Ovary (tissue), 9 donors: ENCODE results near the gene PTH2R. TPM values are rescaled to one million over a fixed set of nuclear protein-coding genes. Genes with fewer than 3 reads are reported as not detected.
"Not testable (repeated sequence)": the region's sequence is repeated elsewhere in the genome, so short reads cannot be mapped to it uniquely, and the experiment has no call there.

Experiments used
- DNase-seq, 5 donors: peaks; one replicate each; pipeline ENCODE4 v3.0.0-alpha.2; 2019 to 2020
- H3K27ac ChIP-seq, 2 donors: fragments of 200-600 bp; one replicate each; pipeline versions ENCODE4 v1.5.1 to v1.8.0; 2019 to 2022
- H3K27me3 ChIP-seq: fragments of 200-600 bp; one replicate; pipeline ENCODE4 v1.8.0; 2022
- H3K36me3 ChIP-seq: fragments of 200-600 bp; sonication (generic); one replicate; pipeline ENCODE4 v1.5.1; 2019
- H3K4me1 ChIP-seq: one replicate; pipeline ENCODE4 v1.8.1; 2013; ENCODE audit warnings: mild to moderate bottlenecking, moderate library complexity; ENCODE audit not compliant: insufficient read depth
- H3K4me3 ChIP-seq: fragments of 200-600 bp; sonication (generic); one replicate; pipeline ENCODE4 v1.5.1; 2017
- H3K9me3 ChIP-seq, 2 donors: fragments of 200-600 bp in 1 of 2; sonication (generic) in 1 of 2; one replicate each; pipeline versions ENCODE4 v1.5.1 to v1.8.1; 2013 to 2019; ENCODE audit warnings: mild to moderate bottlenecking in 1 of 2, moderate library complexity in 1 of 2
- EP300 ChIP-seq: sonication (generic); formaldehyde crosslinking; IDR thresholded peaks from one replicate; pipeline ENCODE4 v1.6.1; 2017; ENCODE audit warnings: antibody characterized with exemption
- POLR2A ChIP-seq: fragments of 450-650 bp; IDR thresholded peaks from one replicate; pipeline ENCODE4 v1.6.1; 2017; ENCODE audit warnings: antibody characterized with exemption, mild to moderate bottlenecking, moderate library complexity
- WGBS, 3 donors: extraction: QIAGEN DNeasy Blood & Tissue Kit in 1 of 3; methylation state at CpG; one replicate each; pipeline versions ENCODE4 v1.1.5 to v1.1.7; 2013 to 2017; 5-methylcytosine and 5-hydroxymethylcytosine counted together
- intact Hi-C, 4 donors: fragments of 100-400 bp; cut with DNase I; formaldehyde crosslinking; loops; one replicate each; pipeline versions ENCODE4 v1.11.0 to v1.15.1; 2022 to 2023
- polyA plus RNA-seq, 2 donors: library from polyadenylated mRNA; stranded (reverse); fragments of 200-250 nt in 1 of 2; fragments of 350-450 nt in 1 of 2; fragmentation: Illumina TruSeq in 1 of 2; extraction: RNeasy Lipid Tissue Mini Kit (QIAGEN cat#74804) in 1 of 2; gene quantifications; one replicate each; pipeline ENCODE4 v1.2.3, GENCODE V29; 2013 to 2014
- total RNA-seq, 7 donors: library from RNA; depleted of rRNA in 2 of 7; stranded (reverse); fragments of >200 nt in 2 of 7; fragmentation: NEBNext Ultra II Directional in 3 of 7; extraction: Animal tissue kit (Norgen Biotek cat#: 25700) in 3 of 7; gene quantifications; one replicate each; pipeline versions ENCODE4 v1.1.0 to v1.2.4, GENCODE V29; 2016 to 2023
- TF ChIP-seq, protein P1 (sequence below), 3 donors: fragments of 450-650 bp in 2 of 3; fragments of 200-600 bp in 1 of 3; IDR thresholded peaks; one replicate each; pipeline versions ENCODE4 v1.5.1 to v1.8.0; 2016 to 2022; ENCODE audit warnings: antibody characterized with exemption in 3 of 3, mild to moderate bottlenecking in 1 of 3
- donor health status: DM: no; HTN: no; CAD: no; lungs with moderate emphysema.
- donor health status: DM: no; HTN: no; CAD: no.
- donor health status: Bipolar disorder and iron deficiency.
- donor health status: DM: yes; HTN: yes; CAD: no.
- donor health status: DM: no; HTN: no; CAD: no.
- donor health status: DM: yes; HTN: yes; CAD: no.

Gene PTH2R
- total and polyA plus RNA-seq, 9 donors, result 0.05 to 0.08 (median 0.07) TPM; not detected in 6

DNA sequence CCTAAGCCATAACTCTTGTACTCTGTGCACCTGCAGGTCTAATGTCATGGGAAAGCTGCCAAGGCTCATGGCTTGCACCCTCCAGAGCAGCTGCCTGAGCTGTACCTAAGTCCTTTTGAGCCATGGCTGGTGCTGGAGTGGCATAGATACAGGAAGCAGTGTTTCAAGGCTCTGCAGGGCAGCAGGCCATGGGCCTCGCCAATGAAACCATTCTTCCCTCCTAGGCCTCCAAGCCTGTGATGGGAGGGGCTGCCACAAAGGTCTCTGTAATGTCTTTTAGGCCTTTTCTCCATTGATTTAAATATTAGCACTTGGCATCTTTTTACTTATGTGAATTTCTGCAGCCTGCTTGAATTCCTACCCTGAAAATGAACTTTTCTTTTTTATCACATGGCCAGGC, 108.5 kb downstream of the PTH2R start:
- TF ChIP-seq POLR2A, result no peak
- TF ChIP-seq, protein P1, sequence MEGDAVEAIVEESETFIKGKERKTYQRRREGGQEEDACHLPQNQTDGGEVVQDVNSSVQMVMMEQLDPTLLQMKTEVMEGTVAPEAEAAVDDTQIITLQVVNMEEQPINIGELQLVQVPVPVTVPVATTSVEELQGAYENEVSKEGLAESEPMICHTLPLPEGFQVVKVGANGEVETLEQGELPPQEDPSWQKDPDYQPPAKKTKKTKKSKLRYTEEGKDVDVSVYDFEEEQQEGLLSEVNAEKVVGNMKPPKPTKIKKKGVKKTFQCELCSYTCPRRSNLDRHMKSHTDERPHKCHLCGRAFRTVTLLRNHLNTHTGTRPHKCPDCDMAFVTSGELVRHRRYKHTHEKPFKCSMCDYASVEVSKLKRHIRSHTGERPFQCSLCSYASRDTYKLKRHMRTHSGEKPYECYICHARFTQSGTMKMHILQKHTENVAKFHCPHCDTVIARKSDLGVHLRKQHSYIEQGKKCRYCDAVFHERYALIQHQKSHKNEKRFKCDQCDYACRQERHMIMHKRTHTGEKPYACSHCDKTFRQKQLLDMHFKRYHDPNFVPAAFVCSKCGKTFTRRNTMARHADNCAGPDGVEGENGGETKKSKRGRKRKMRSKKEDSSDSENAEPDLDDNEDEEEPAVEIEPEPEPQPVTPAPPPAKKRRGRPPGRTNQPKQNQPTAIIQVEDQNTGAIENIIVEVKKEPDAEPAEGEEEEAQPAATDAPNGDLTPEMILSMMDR (IDR thresholded peaks at IDR 0.05), result no peak
- no peak for TF ChIP-seq EP300
- no peaks in the 10 kb centered on the region for H3K9me3 ChIP-seq
- H3K36me3 ChIP-seq, result no peaks in the 10 kb centered on the region
- H3K27me3 ChIP-seq, result no peaks in the 10 kb centered on the region
- DNase-seq, result no peak
- no peaks in the 10 kb centered on the region for H3K4me1 ChIP-seq
- no peak overlapping the region for H3K27ac ChIP-seq
- intact Hi-C loops, result no loop called here
- no peak overlapping the region for H3K4me3 ChIP-seq
- 80 to 100% (median 93%) methylated on average over 1 of the region's 1 CpG for WGBS, 3 donors

DNA sequence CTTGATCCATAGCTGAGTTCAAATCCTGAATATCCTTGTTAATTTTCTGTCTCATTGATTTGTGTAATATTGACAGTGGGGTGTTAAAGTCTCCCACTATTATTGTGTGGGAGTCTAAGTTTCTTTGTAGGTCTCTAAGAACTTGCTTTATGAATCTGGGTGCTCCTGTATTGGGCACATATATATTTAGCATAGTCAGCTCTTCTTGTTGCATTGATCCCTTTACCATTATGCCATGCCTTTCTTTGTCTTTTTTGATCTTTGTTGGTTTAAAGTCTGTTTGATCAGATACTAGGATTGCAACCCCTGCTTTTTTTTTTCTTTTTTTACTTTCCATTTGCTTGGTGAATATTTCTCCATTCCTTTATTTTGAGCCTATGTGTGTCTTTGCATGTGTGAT, 116.5 kb downstream of the PTH2R start:
- DNase-seq, intact Hi-C loops, H3K27me3 ChIP-seq, H3K36me3 ChIP-seq, H3K4me3 ChIP-seq, H3K4me1 ChIP-seq, H3K27ac ChIP-seq, H3K9me3 ChIP-seq: not testable (repeated sequence)

DNA sequence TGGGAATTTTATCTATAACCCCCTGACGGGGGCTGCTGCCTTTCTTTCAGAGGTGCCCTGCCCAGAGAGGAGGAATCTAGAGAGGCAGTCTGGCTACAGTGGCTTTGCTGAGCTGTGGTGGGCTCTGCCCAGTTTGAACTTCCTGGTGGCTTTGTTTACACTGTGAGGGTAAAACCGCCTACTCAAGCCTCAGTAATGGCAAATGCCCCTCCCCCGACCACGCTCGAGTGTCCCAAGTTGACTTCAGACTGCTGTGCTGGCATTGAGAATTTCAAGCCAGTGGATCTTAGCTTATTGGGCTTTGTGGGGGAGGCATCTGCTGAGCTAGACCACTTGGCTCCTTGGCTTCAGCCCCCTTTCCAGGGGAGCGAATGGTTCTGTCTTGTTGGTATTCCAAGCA, 118.6 kb downstream of the PTH2R start:
- 72 to 78% (median 76%) methylated on average over 6 of the region's 6 CpGs for WGBS, 3 donors
- H3K4me3 ChIP-seq, DNase-seq, H3K4me1 ChIP-seq, intact Hi-C loops, H3K9me3 ChIP-seq, H3K27me3 ChIP-seq, H3K27ac ChIP-seq, H3K36me3 ChIP-seq: not testable (repeated sequence)

DNA sequence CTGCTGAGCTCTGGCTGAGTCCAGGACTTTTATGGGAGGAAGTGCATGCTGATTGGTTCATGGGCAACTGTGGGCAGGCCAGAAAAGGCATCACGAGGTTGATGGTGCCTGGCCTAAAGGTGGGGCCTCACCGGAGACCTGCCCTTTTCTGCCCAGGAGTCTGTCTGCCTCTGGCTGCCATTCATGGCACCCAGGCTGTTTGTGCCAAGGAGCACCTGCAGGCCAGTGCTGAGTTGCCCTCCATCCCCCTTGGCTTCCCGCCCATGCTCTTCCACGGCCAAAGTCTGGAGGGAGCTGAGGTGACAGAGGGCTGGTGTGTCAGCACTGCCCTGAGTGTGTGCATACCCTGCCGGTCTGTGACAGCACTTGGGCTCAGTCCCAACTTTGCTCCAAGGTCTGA, 123.2 kb downstream of the PTH2R start:
- no peak overlapping the region for H3K4me3 ChIP-seq
- no peak overlapping the region for H3K27ac ChIP-seq
- H3K9me3 ChIP-seq, result no peaks in the 10 kb centered on the region
- no peaks in the 10 kb centered on the region for H3K27me3 ChIP-seq
- WGBS, 3 donors, result 73 to 80% (median 73%) methylated on average over 5 of the region's 5 CpGs
- no peak for TF ChIP-seq EP300
- no peak for TF ChIP-seq POLR2A
- TF ChIP-seq, protein P1 (IDR thresholded peaks at IDR 0.05), result no peak
- intact Hi-C loops, result no loop called here
- H3K36me3 ChIP-seq, result no peaks in the 10 kb centered on the region
- H3K4me1 ChIP-seq, result no peaks in the 10 kb centered on the region
- DNase-seq, result no peak

DNA sequence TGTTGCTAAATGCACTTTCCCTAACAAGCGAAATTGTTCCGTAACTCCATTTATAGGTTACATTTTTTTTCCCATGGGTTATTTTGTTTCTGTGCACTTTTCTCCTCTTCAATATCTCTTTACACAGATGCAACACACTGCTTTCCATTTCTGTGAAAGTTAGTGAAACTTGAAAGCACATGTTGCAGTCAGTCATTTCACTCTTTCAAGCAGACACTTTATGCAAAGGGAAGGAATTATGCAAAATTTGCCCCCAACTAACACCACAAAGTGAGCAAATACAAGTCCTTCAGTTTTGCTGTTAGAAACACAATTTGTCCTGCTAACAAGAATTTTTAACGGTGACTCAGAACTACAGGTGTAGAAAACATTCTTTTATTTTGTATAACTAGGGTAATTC, 124.8 kb downstream of the PTH2R start:
- TF ChIP-seq EP300 (no peak), POLR2A (no peak)
- TF ChIP-seq, protein P1 (IDR thresholded peaks at IDR 0.05), result no peak
- DNase-seq, result no peak
- no peak overlapping the region for H3K4me3 ChIP-seq
- H3K9me3 ChIP-seq, result no peaks in the 10 kb centered on the region
- intact Hi-C loops, result no loop called here
- no peaks in the 10 kb centered on the region for H3K27me3 ChIP-seq
- WGBS, 3 donors, result 81 to 87% (median 83%) methylated on average over 3 of the region's 3 CpGs
- no peak overlapping the region for H3K27ac ChIP-seq
- H3K4me1 ChIP-seq, result no peaks in the 10 kb centered on the region
- no peaks in the 10 kb centered on the region for H3K36me3 ChIP-seq

DNA sequence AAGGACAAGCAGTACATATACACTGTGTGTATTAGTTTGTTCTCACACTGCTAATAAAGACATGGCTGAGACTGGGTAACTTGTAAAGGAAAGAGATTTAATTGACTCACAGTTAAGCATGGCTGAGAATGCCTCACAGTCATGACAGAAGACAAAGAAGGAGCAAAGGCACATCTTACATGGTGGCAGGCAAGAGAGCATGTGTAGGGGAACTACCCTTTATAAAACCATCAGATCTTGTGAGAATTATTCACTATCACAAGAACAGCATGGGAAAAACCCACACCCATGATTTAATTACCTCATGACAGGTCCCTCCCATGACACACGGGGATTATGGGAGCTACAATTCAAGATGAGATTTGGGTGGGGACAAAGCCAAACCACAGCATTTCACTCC, 129.0 kb downstream of the PTH2R start:
- intact Hi-C loops, H3K4me3 ChIP-seq, DNase-seq, H3K4me1 ChIP-seq, H3K9me3 ChIP-seq, H3K36me3 ChIP-seq, H3K27ac ChIP-seq, H3K27me3 ChIP-seq: not testable (repeated sequence)
- 80 to 100% (median 88%) methylated on average over 1 of the region's 1 CpG for WGBS, 3 donors
